Measurements from ENCODE around the gene RARB.

- peak in 1 of 2 experiments; percentile 84 for TF ChIP-seq CTCF (conservative IDR thresholded peaks at IDR 0.05; ENCODE audit: low read depth in 2 of 2)
- no peak for TF ChIP-seq EZH2 (IDR thresholded peaks at IDR 0.05; ENCODE audit: low read depth, unreplicated experiment)
- no peak for TF ChIP-seq ETS1 (IDR thresholded peaks at IDR 0.05)
- TF ChIP-seq JUNB (IDR thresholded peaks at IDR 0.05; ENCODE audit: unreplicated experiment), result no peak
- TF ChIP-seq ZNF114 (CRISPR knock-in tag; IDR thresholded peaks at IDR 0.05), result no peak
- no peak for TF ChIP-seq POLR2AphosphoS5 (IDR thresholded peaks at IDR 0.05; ENCODE audit: low read depth)
- TF ChIP-seq CREB1 (CRISPR knock-in tag; IDR thresholded peaks at IDR 0.05; ENCODE audit: low read depth), result no peak
- TF ChIP-seq REST (IDR thresholded peaks at IDR 0.05; ENCODE audit: unreplicated experiment), result no peak
Observed at GRCh38 chr3:25594007-25594502, 166.0 kb downstream of the RARB start.

All from GM23338 (cell line).